HAP-1 (cell line): ENCODE measurements around the gene XCL2.

Source experiments
- DNase-seq, 2 experiments: peaks; one replicate each; pipeline ENCODE4 v3.0.0-alpha.2; 2016 to 2020; ENCODE audit warnings: low spot score in 2 of 2
- H3K27me3 ChIP-seq: fragments of 250-450 bp; sonication (Bioruptor Pico); 2 replicates; pipeline ENCODE4 v1.5.1; 2020; ENCODE audit warnings: low read depth, mild to moderate bottlenecking, moderate library complexity
- H3K36me3 ChIP-seq: fragments of 250-450 bp; sonication (Bioruptor Pico); replicated peaks from 2 replicates; pipeline ENCODE4 v1.5.1; 2020; ENCODE audit warnings: mild to moderate bottlenecking
- H3K4me1 ChIP-seq: fragments of 250-450 bp; sonication (Bioruptor Pico); 2 replicates; pipeline ENCODE4 v1.5.1; 2020; ENCODE audit warnings: mild to moderate bottlenecking
- H3K4me3 ChIP-seq: fragments of 250-450 bp; sonication (Bioruptor Pico); 2 replicates; pipeline ENCODE4 v1.5.1; 2020; ENCODE audit warnings: mild to moderate bottlenecking, moderate library complexity
- H3K9me3 ChIP-seq: fragments of 250-450 bp; sonication (Bioruptor Pico); 2 replicates; pipeline ENCODE4 v1.5.1; 2020; ENCODE audit warnings: mild to moderate bottlenecking, moderate library complexity
- in situ Hi-C: fragments of 300-500 bp; cut with MboI; formaldehyde crosslinking; loops from 3 replicates; pipeline ENCODE4 v1.14.3; 2020; ENCODE audit warnings: low sequenced_read_pairs, inconsistent platforms, mixed read lengths

The XCL2 gene

DNA sequence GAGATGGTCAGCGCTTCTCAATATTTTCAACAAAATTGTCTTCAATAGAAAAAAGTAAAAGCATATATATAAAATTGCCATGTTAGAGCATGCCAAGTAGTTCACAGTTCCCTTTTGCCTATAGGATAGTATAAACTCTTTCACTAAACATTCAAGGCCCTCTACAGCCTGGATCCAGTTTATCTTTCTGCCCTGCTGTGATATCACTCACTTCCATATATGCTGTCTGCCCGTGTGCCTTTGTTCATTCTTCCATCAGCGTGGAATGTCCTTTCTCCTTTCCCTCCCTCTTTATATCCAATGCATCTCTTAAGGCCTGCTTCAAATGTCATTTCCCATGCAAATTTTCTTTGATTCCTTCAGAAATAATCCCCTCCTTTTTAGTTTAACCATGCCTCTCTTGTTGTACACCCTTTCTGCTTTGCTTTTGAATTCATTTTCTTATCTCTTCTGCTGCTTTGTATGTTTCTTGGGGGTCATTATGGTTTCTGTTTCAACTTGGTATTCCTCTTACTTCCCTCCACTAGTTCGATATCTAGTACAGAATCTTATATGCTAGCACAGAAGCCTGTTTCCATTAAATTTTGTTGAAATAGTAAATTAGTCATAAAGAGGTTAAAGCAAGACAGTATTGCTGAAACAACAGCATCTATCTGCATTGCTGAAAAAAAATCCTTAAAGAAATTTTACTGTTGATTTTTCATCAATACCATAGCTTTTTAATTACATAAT, 44.7 kb downstream of the XCL2 start:
- Histone ChIP-seq H3K4me3 (no peak overlapping the region), H3K4me1 (peaks cover 9% of the 10 kb centered on the region; the same call in 1 of the 2 replicates), H3K36me3 (no peaks in the 10 kb centered on the region), H3K27me3 (no peaks in the 10 kb centered on the region), H3K9me3 (no peaks in the 10 kb centered on the region; the same call in 1 of the 2 replicates)
- DNase-seq, result no peak
- in situ Hi-C loops, result no loop called here

GRCh38 chr1:168498159-168498631, 45.6 kb downstream of the XCL2 start:
- no peaks in the 10 kb centered on the region for H3K27me3 ChIP-seq
- in situ Hi-C loops, result no loop called here
- no peaks in the 10 kb centered on the region for H3K9me3 ChIP-seq
- H3K4me1 ChIP-seq, result peaks cover 9% of the 10 kb centered on the region; the same call in 1 of the 2 replicates
- DNase-seq, result peak in 1 of 2 experiments; percentile 10
- no peak overlapping the region for H3K4me3 ChIP-seq
- no peaks in the 10 kb centered on the region for H3K36me3 ChIP-seq

- Histone ChIP-seq H3K4me1 (peaks cover 9% of the 10 kb centered on the region; the same call in 1 of the 2 replicates), H3K27me3 (no peaks in the 10 kb centered on the region), H3K9me3 (no peaks in the 10 kb centered on the region), H3K4me3 (no peak overlapping the region), H3K36me3 (no peaks in the 10 kb centered on the region)
- DNase-seq, result no peak
- in situ Hi-C loops, result no loop called here
Measured at GRCh38 chr1:168497376-168497950, 46.3 kb downstream of the XCL2 start.

DNA sequence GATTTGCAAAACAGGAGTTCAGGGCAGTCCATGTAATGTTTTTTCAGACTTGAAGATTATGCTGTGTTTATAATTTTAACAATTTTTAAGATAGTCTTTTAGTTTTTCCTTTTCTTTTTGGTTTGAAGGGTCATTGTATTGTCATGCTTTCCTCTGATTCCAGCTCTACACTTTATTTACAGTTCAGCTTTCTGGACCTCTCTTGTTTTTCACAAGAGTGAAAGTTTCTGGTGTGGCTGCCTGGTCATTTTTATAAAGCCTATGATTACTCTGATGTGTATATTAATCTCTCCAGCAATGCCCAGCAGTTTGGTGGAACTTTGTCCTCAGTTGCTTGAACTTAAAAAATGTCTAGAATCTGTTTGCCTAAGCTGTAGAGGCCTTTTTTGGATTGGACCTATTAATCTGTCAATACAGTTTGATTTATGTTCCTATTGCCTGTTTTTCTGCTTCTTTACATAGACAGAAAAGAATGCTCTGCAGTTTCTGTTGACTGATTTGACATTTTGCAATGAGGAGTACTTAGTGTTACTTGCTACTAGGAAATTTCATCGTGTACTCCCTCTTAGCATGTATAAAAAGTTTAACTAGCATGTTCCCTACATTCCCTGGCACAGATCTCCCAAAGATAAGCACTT, 52.2 kb downstream of the XCL2 start:
- in situ Hi-C loops, result no loop called here
- no peaks in the 10 kb centered on the region for H3K9me3 ChIP-seq
- no peak overlapping the region for H3K4me3 ChIP-seq
- H3K27me3 ChIP-seq, result peaks cover 2% of the 10 kb centered on the region; the same call in 1 of the 2 replicates
- H3K36me3 ChIP-seq, result no peaks in the 10 kb centered on the region
- DNase-seq, result no peak
- no peaks in the 10 kb centered on the region for H3K4me1 ChIP-seq
